ENCODE measurements around the gene TPX2.

TPX2 gene

GRCh38 chr20:31845300-31845863, 106.3 kb downstream of the TPX2 start, which contains the start of gene FOXS1:
FOXS1 (minus strand) TSS chr20:31845604; CDS start chr20:31845542, 62 bp downstream.
- H3K4me3 ChIP-seq (ENCODE audit: control insufficient read depth, low read depth, low read length) = no peak within 1 kb of the TSS
- no peak for DNase-seq (ENCODE audit: low read depth)
- TF ChIP-seq CTCF (conservative IDR thresholded peaks at IDR 0.05; ENCODE audit: control insufficient read depth, insufficient read depth, low read depth, low read length) = no peak

- no peak for DNase-seq (ENCODE audit: low read depth)
- TF ChIP-seq CTCF (conservative IDR thresholded peaks at IDR 0.05; ENCODE audit: control insufficient read depth, insufficient read depth, low read depth, low read length) = no peak
These were observed 107.7 kb downstream of the TPX2 start for GRCh38 chr20:31846793-31847138.

GRCh38 chr20:31848088-31848999, 109.3 kb downstream of the TPX2 start:
- no peak overlapping the region for H3K4me3 ChIP-seq (ENCODE audit: control insufficient read depth, low read depth, low read length)
- TF ChIP-seq CTCF (conservative IDR thresholded peaks at IDR 0.05; ENCODE audit: control insufficient read depth, insufficient read depth, low read depth, low read length) = no peak
- no peak for DNase-seq (ENCODE audit: low read depth)

More at GRCh38 chr20:31846793-31847138, 107.7 kb downstream of the TPX2 start:
- H3K4me3 ChIP-seq (ENCODE audit: control insufficient read depth, low read depth, low read length) = no peak overlapping the region

- no peak overlapping the region for H3K4me3 ChIP-seq (ENCODE audit: control insufficient read depth, low read depth, low read length)
- no peak for TF ChIP-seq CTCF (conservative IDR thresholded peaks at IDR 0.05; ENCODE audit: control insufficient read depth, insufficient read depth, low read depth, low read length)
- no peak for DNase-seq (ENCODE audit: low read depth)
These were observed 110.3 kb downstream of the TPX2 start for GRCh38 chr20:31849306-31849930.
